ENCODE data around the gene RNF113A.

- TF ChIP-seq CTCF (IDR thresholded peaks at IDR 0.05), result no peak
- TF ChIP-seq POLR2A (IDR thresholded peaks at IDR 0.05; ENCODE audit: low read depth), result no peak
Measured at GRCh38 chrX:119899125-119899524, 27.6 kb upstream of the RNF113A start.
